ENCODE measurements around the gene ELL2.

ELL2 gene

DNA sequence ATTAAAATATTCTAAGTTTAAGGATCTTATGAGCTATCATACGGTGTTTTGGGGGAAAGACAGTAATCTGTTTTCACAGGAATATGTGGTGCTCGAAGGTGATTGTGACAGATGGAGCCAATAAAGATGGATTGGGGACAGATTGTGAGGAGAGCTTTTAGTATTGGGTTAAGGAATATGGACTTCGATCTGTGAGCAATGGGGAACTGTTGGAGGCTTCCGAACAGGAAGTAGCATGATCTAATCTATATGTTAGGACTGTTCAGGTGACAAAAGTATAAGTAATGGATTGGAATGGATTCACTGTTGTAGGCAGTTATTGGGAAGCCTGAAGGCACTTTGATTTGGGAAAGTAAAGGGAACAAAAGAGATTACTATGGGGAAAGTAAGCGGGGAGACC is 7.4 kb upstream of the ELL2 start:
- no peaks in the 10 kb centered on the region for H3K36me3 ChIP-seq (replicated peaks; ENCODE audit: insufficient read depth, low read length)

DNA sequence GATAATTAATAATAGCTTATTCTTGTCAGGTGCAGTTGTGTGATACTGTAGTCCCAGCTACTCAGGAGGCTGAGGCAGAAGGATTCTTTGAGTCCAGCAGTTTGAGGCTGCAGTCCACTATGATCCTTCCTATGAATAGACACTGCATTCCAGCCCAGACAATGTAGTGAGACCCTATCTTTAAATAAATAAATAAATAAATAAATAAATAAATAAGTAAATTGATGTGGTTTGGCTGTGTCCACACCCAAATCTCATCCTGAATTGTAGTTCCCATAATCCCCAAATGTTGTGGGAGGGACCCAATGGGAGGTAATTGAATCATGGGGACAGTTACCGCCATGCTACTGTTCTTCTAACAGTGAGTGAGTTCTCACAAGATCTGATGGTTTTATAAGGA is 5.6 kb upstream of the ELL2 start:
- Histone ChIP-seq H4K20me1 (ENCODE audit: insufficient read depth, low read length) (no peaks in the 10 kb centered on the region), H3K9ac (ENCODE audit: low read length) (no peak overlapping the region), H3K4me2 (ENCODE audit: low read depth, low read length) (no peak overlapping the region), H3K79me2 (ENCODE audit: low read length) (no peaks in the 10 kb centered on the region), H3K4me1 (ENCODE audit: low read length) (peaks cover 3% of the 10 kb centered on the region; the same call in 1 of the 2 replicates), H3K36me3 (replicated peaks; ENCODE audit: insufficient read depth, low read length) (no peaks in the 10 kb centered on the region), H3K27me3 (replicated peaks; ENCODE audit: insufficient read depth, low read length) (no peaks in the 10 kb centered on the region), H3K9me3 (replicated peaks; ENCODE audit: insufficient read depth, low read length) (no peaks in the 10 kb centered on the region), H3K27ac (ENCODE audit: low read length) (no peak overlapping the region), H3K4me3 (ENCODE audit: low read length) (no peak overlapping the region), H2AFZ (ENCODE audit: low read length) (no peak overlapping the region), H3F3A (ENCODE audit: insufficient read depth, low read length) (no peaks in the 10 kb centered on the region), H3K9me2 (replicated peaks; ENCODE audit: insufficient read depth, low read length) (no peaks in the 10 kb centered on the region)
- DNase-seq = no peak
- no peak for TF ChIP-seq EZH2 (optimal IDR thresholded peaks at IDR 0.05; ENCODE audit: low read depth, low read length)
- TF ChIP-seq, protein P1, sequence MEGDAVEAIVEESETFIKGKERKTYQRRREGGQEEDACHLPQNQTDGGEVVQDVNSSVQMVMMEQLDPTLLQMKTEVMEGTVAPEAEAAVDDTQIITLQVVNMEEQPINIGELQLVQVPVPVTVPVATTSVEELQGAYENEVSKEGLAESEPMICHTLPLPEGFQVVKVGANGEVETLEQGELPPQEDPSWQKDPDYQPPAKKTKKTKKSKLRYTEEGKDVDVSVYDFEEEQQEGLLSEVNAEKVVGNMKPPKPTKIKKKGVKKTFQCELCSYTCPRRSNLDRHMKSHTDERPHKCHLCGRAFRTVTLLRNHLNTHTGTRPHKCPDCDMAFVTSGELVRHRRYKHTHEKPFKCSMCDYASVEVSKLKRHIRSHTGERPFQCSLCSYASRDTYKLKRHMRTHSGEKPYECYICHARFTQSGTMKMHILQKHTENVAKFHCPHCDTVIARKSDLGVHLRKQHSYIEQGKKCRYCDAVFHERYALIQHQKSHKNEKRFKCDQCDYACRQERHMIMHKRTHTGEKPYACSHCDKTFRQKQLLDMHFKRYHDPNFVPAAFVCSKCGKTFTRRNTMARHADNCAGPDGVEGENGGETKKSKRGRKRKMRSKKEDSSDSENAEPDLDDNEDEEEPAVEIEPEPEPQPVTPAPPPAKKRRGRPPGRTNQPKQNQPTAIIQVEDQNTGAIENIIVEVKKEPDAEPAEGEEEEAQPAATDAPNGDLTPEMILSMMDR (IDR thresholded peaks at IDR 0.05; ENCODE audit: low read length) = no peak
- TF ChIP-seq EZH2phosphoT487 (IDR thresholded peaks at IDR 0.05; ENCODE audit: low read length) = no peak

More for the DNA sequence above, 7.4 kb upstream of the ELL2 start:
- TF ChIP-seq, protein P1 (IDR thresholded peaks at IDR 0.05; ENCODE audit: low read length) = no peak
- TF ChIP-seq EZH2phosphoT487 (IDR thresholded peaks at IDR 0.05; ENCODE audit: low read length) = no peak
- no peak for TF ChIP-seq EZH2 (optimal IDR thresholded peaks at IDR 0.05; ENCODE audit: low read depth, low read length)
- H3K4me1 ChIP-seq (ENCODE audit: low read length) = no peaks in the 10 kb centered on the region
- no peak overlapping the region for H3K4me2 ChIP-seq (ENCODE audit: low read depth, low read length)
- DNase-seq = no peak
- no peaks in the 10 kb centered on the region for H3K27me3 ChIP-seq (replicated peaks; ENCODE audit: insufficient read depth, low read length)
- no peaks in the 10 kb centered on the region for H3K79me2 ChIP-seq (ENCODE audit: low read length)
- no peak overlapping the region for H3K9ac ChIP-seq (ENCODE audit: low read length)
- H3K9me3 ChIP-seq (replicated peaks; ENCODE audit: insufficient read depth, low read length) = no peaks in the 10 kb centered on the region
- no peaks in the 10 kb centered on the region for H3F3A ChIP-seq (ENCODE audit: insufficient read depth, low read length)
- no peaks in the 10 kb centered on the region for H3K9me2 ChIP-seq (replicated peaks; ENCODE audit: insufficient read depth, low read length)
- no peak overlapping the region for H3K4me3 ChIP-seq (ENCODE audit: low read length)
- H2AFZ ChIP-seq (ENCODE audit: low read length) = no peak overlapping the region
- no peak overlapping the region for H3K27ac ChIP-seq (ENCODE audit: low read length)
- H4K20me1 ChIP-seq (ENCODE audit: insufficient read depth, low read length) = no peaks in the 10 kb centered on the region

DNA sequence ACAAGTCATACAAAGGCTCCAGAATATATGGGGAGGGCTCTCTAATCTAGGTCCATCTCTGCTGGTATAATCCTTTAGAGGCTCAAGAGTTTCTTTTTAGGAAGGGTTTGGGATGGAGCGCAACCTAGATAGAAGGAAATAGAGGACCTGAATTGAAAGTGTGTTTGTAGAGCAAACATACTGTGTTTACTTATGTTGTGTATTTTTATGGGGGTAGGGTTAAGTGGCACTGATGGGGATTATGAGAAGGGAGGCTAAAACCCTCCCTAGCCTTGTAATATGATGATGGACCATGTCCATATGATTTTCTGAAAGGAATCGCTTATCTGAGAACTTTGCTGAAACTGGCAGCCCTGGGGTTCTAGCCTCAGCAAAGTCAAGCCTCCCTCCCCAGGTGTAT is 4.4 kb upstream of the ELL2 start:
- no peaks in the 10 kb centered on the region for H3K9me2 ChIP-seq (replicated peaks; ENCODE audit: insufficient read depth, low read length)
- TF ChIP-seq, protein P1 (IDR thresholded peaks at IDR 0.05; ENCODE audit: low read length) = no peak
- no peak for TF ChIP-seq EZH2 (optimal IDR thresholded peaks at IDR 0.05; ENCODE audit: low read depth, low read length)
- TF ChIP-seq EZH2phosphoT487 (IDR thresholded peaks at IDR 0.05; ENCODE audit: low read length) = no peak
- no peak overlapping the region for H3K4me3 ChIP-seq (ENCODE audit: low read length)
- peaks cover 1% of the 10 kb centered on the region for H3K79me2 ChIP-seq (ENCODE audit: low read length)
- no peak overlapping the region for H3K9ac ChIP-seq (ENCODE audit: low read length)
- H3F3A ChIP-seq (ENCODE audit: insufficient read depth, low read length) = no peaks in the 10 kb centered on the region
- H3K27ac ChIP-seq (ENCODE audit: low read length) = no peak overlapping the region
- no peak overlapping the region for H3K4me2 ChIP-seq (ENCODE audit: low read depth, low read length)
- DNase-seq = no peak
- no peaks in the 10 kb centered on the region for H3K27me3 ChIP-seq (replicated peaks; ENCODE audit: insufficient read depth, low read length)
- H4K20me1 ChIP-seq (ENCODE audit: insufficient read depth, low read length) = no peaks in the 10 kb centered on the region
- peaks cover 4% of the 10 kb centered on the region; the same call in 1 of the 2 replicates for H3K4me1 ChIP-seq (ENCODE audit: low read length)
- no peak overlapping the region for H2AFZ ChIP-seq (ENCODE audit: low read length)
- no peaks in the 10 kb centered on the region for H3K36me3 ChIP-seq (replicated peaks; ENCODE audit: insufficient read depth, low read length)
- H3K9me3 ChIP-seq (replicated peaks; ENCODE audit: insufficient read depth, low read length) = no peaks in the 10 kb centered on the region
